Parietal lobe (tissue), 1 donor: ENCODE data around the gene MFAP3L. TPM values are rescaled to one million over a fixed set of nuclear protein-coding genes. Genes with fewer than 3 reads are reported as not detected.

ENCODE experiments used
- total RNA-seq: library from RNA; depleted of rRNA; stranded (reverse); fragments of >200 nt; gene quantifications from one replicate; pipeline ENCODE4 v1.2.3, GENCODE V29; 2014

Gene MFAP3L
- 11.3 TPM for total RNA-seq

GRCh38 chr4:170026253-170027021 lies at the start of gene MFAP3L:
MFAP3L (minus strand) TSS chr4:170026395; CDS start chr4:170005877, 20,518 bp downstream.

Other genes starting within 250 kb of the MFAP3L start
- 32.9 TPM for gene AADAT, start 63.6 kb upstream of the MFAP3L start, total RNA-seq